Mesendoderm (in vitro differentiated cells): ENCODE results near the gene CPO.

Experiments
- DNase-seq: peaks from one replicate; pipeline ENCODE4 v3.0.0; 2013
- H2AK5ac ChIP-seq: 2 replicates; pipeline ENCODE4 v1.6.1; 2013; ENCODE audit warnings: low read length, inconsistent platforms
- H2BK120ac ChIP-seq: 2 replicates; pipeline ENCODE4 v1.6.1; 2013; ENCODE audit warnings: low read depth, mild to moderate bottlenecking, low read length, moderate library complexity, mixed read lengths
- H2BK15ac ChIP-seq: replicated peaks from 2 replicates; pipeline ENCODE4 v1.6.1; 2013; ENCODE audit warnings: low read depth, mild to moderate bottlenecking, moderate library complexity
- H2BK5ac ChIP-seq: 2 replicates; pipeline ENCODE4 v1.6.1; 2013; ENCODE audit warnings: low read length, inconsistent platforms
- H3K18ac ChIP-seq: 2 replicates; pipeline ENCODE4 v1.6.1; 2013; ENCODE audit warnings: mild to moderate bottlenecking, low read length, mixed read lengths
- H3K23ac ChIP-seq: one replicate; pipeline ENCODE4 v1.6.1; 2013; ENCODE audit warnings: low read length
- H3K27ac ChIP-seq: 2 replicates; pipeline ENCODE4 v1.5.1; 2013; ENCODE audit warnings: low read depth, mild to moderate bottlenecking, inconsistent platforms, low read length, moderate library complexity
- H3K27me3 ChIP-seq: 2 replicates; pipeline ENCODE4 v1.6.1; 2013; ENCODE audit warnings: low read length, control low read depth, mild to moderate bottlenecking, inconsistent platforms; ENCODE audit not compliant: insufficient read depth, poor library complexity
- H3K36me3 ChIP-seq: 2 replicates; pipeline ENCODE4 v1.6.1; 2013; ENCODE audit warnings: low read length, inconsistent platforms; ENCODE audit not compliant: control insufficient read depth, insufficient read depth
- H3K4ac ChIP-seq: one replicate; pipeline ENCODE4 v1.6.1; 2013; ENCODE audit warnings: low read depth, mild to moderate bottlenecking, low read length, moderate library complexity
- H3K4me1 ChIP-seq: 2 replicates; pipeline ENCODE4 v1.6.1; 2013; ENCODE audit warnings: low read depth, low read length, inconsistent platforms; ENCODE audit not compliant: control insufficient read depth
- H3K4me2 ChIP-seq: 2 replicates; pipeline ENCODE4 v1.6.1; 2013; ENCODE audit warnings: low read length
- H3K4me3 ChIP-seq: 2 replicates; pipeline ENCODE4 v1.5.1; 2013; ENCODE audit warnings: mild to moderate bottlenecking, low read length
- H3K56ac ChIP-seq: one replicate; pipeline ENCODE4 v1.6.1; 2013; ENCODE audit warnings: low read length
- H3K79me1 ChIP-seq: 2 replicates; pipeline ENCODE4 v1.6.1; 2013; ENCODE audit warnings: low read length, inconsistent platforms
- H3K79me2 ChIP-seq: 2 replicates; pipeline ENCODE4 v1.6.1; 2013; ENCODE audit warnings: mild to moderate bottlenecking, low read length; ENCODE audit not compliant: control insufficient read depth, insufficient read depth
- H3K9ac ChIP-seq: 2 replicates; pipeline ENCODE4 v1.6.1; 2013; ENCODE audit warnings: low read length, inconsistent platforms
- H4K5ac ChIP-seq: one replicate; pipeline ENCODE4 v1.6.1; 2013; ENCODE audit warnings: low read length
- H4K8ac ChIP-seq: one replicate; pipeline ENCODE4 v1.6.1; 2013; ENCODE audit warnings: low read depth, mild to moderate bottlenecking, control low read depth, low read length, moderate library complexity
- WGBS: extraction: QIAGEN DNeasy Blood & Tissue Kit; methylation state at CpG from one replicate; pipeline ENCODE4 v1.1.7; 2013; ENCODE audit warnings: low lambda C conversion rate, missing lambda C conversion rate; ENCODE audit not compliant: insufficient coverage; ENCODE audit errors: extremely low coverage; 5-methylcytosine and 5-hydroxymethylcytosine counted together

CPO gene

GRCh38 chr2:206989311-206989710 is 50.0 kb downstream of the CPO start:
- no peak overlapping the region for H3K4me3 ChIP-seq
- no peaks in the 10 kb centered on the region for H3K79me2 ChIP-seq
- no peaks in the 10 kb centered on the region for H3K4me1 ChIP-seq
- no CpG with 5 or more reads among the region's 6 CpGs for WGBS
- peak overlapping the region; percentile 78 for H3K56ac ChIP-seq
- peak overlapping the region; percentile 12 for H3K18ac ChIP-seq
- no peak overlapping the region for H2BK15ac ChIP-seq
- peak overlapping the region; percentile 6 for H3K4ac ChIP-seq
- H3K4me2 ChIP-seq: no peak overlapping the region
- H2BK120ac ChIP-seq: no peak overlapping the region
- H4K5ac ChIP-seq: no peak overlapping the region
- H3K9ac ChIP-seq: no peak overlapping the region
- H3K23ac ChIP-seq: no peak overlapping the region
- no peaks in the 10 kb centered on the region for H3K36me3 ChIP-seq
- H2AK5ac ChIP-seq: no peak overlapping the region
- H3K79me1 ChIP-seq: no peaks in the 10 kb centered on the region
- no peak overlapping the region for H2BK5ac ChIP-seq
- no peak overlapping the region for H3K27ac ChIP-seq
- H4K8ac ChIP-seq: no peak overlapping the region
- H3K27me3 ChIP-seq: no peaks in the 10 kb centered on the region
- peak; percentile 75 for DNase-seq

- H3K23ac ChIP-seq: no peak overlapping the region
- H2BK15ac ChIP-seq: peak overlapping the region; percentile 60
- peak overlapping the region; percentile 52 for H3K56ac ChIP-seq
- DNase-seq: no peak
- H3K79me1 ChIP-seq: no peaks in the 10 kb centered on the region
- H2AK5ac ChIP-seq: no peak overlapping the region
- H2BK120ac ChIP-seq: no peak overlapping the region
- H3K18ac ChIP-seq: no peak overlapping the region
- no peak overlapping the region for H4K8ac ChIP-seq
- no peaks in the 10 kb centered on the region for H3K36me3 ChIP-seq
- H3K27ac ChIP-seq: no peak overlapping the region
- WGBS: no CpG with 5 or more reads among the region's 4 CpGs
- no peak overlapping the region for H3K4ac ChIP-seq
- no peak overlapping the region for H4K5ac ChIP-seq
- H2BK5ac ChIP-seq: no peak overlapping the region
- H3K9ac ChIP-seq: no peak overlapping the region
- H3K79me2 ChIP-seq: no peaks in the 10 kb centered on the region
- no peaks in the 10 kb centered on the region for H3K27me3 ChIP-seq
- H3K4me2 ChIP-seq: no peak overlapping the region
- no peak overlapping the region for H3K4me3 ChIP-seq
- H3K4me1 ChIP-seq: no peaks in the 10 kb centered on the region
These were observed 51.0 kb downstream of the CPO start for GRCh38 chr2:206990360-206990759.

DNA sequence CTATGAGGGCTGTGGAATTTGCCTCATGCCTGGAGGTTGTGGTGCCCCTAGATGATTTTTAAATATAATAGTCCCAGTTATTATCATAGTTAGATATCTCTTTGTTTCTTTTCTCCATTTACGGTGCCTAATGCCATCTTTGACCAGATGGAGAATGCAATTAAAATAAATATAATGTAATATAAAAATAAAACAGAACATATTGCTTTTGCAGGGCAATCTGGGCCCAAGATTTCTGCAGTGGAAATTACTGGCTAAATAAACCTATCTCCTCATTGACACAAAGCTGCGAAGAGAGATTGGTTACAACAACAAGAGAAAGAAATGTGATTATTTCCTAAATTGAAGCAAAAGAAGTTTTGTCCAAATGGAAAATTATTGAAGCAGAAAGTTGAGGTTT is 51.8 kb downstream of the CPO start:
- H2BK5ac ChIP-seq: no peak overlapping the region
- no peak for DNase-seq
- H4K8ac ChIP-seq: no peak overlapping the region
- H3K36me3 ChIP-seq: no peaks in the 10 kb centered on the region
- H3K4me1 ChIP-seq: no peaks in the 10 kb centered on the region
- H4K5ac ChIP-seq: no peak overlapping the region
- no peak overlapping the region for H2BK15ac ChIP-seq
- H3K4me3 ChIP-seq: no peak overlapping the region
- peak overlapping the region; percentile 52 for H3K56ac ChIP-seq
- no CpG with 5 or more reads among the region's 2 CpGs for WGBS
- H3K4me2 ChIP-seq: no peak overlapping the region
- H3K79me1 ChIP-seq: no peaks in the 10 kb centered on the region
- H2AK5ac ChIP-seq: no peak overlapping the region
- no peak overlapping the region for H3K9ac ChIP-seq
- H3K27me3 ChIP-seq: no peaks in the 10 kb centered on the region
- H2BK120ac ChIP-seq: no peak overlapping the region
- no peaks in the 10 kb centered on the region for H3K79me2 ChIP-seq
- peak overlapping the region; percentile 70 for H3K18ac ChIP-seq
- no peak overlapping the region for H3K23ac ChIP-seq
- no peak overlapping the region for H3K27ac ChIP-seq
- H3K4ac ChIP-seq: no peak overlapping the region

DNA sequence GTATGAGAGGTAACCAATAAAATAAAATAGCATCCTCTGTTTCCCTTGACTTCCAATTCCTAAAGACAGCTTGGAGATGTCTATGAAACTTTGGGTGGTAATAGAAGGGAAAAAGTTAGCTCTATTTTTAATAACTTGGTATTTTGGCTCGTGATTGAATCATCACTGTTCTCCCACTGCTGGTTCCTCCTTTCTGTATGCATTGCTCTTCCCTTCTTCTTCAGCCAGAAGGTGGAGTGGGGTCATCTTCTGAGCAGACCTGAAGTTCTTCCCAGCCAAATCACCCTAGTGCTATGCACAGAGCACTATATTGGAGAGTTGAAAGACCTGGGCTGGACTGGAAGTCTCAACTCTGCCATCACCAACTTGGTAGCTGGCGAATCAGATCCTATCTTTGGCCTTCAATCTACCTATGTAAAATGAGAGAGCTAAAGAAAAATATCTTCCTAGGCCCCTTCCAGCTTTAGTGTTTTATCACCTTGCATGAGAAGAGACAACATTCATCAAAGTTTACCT is 54.1 kb downstream of the CPO start:
- H3K9ac ChIP-seq: no peak overlapping the region
- no peak overlapping the region for H3K56ac ChIP-seq
- no peak for DNase-seq
- no peaks in the 10 kb centered on the region for H3K27me3 ChIP-seq
- no peak overlapping the region for H2BK15ac ChIP-seq
- no peaks in the 10 kb centered on the region for H3K79me2 ChIP-seq
- H3K36me3 ChIP-seq: no peaks in the 10 kb centered on the region
- no peak overlapping the region for H2BK5ac ChIP-seq
- H3K4me1 ChIP-seq: no peaks in the 10 kb centered on the region
- H3K4me2 ChIP-seq: no peak overlapping the region
- no peak overlapping the region for H2AK5ac ChIP-seq
- no peak overlapping the region for H4K8ac ChIP-seq
- H3K27ac ChIP-seq: no peak overlapping the region
- no peaks in the 10 kb centered on the region for H3K79me1 ChIP-seq
- no peak overlapping the region for H3K18ac ChIP-seq
- no peak overlapping the region for H3K23ac ChIP-seq
- no peak overlapping the region for H3K4ac ChIP-seq
- H3K4me3 ChIP-seq: no peak overlapping the region
- H4K5ac ChIP-seq: no peak overlapping the region
- no peak overlapping the region for H2BK120ac ChIP-seq
- no CpG with 5 or more reads among the region's 2 CpGs for WGBS

DNA sequence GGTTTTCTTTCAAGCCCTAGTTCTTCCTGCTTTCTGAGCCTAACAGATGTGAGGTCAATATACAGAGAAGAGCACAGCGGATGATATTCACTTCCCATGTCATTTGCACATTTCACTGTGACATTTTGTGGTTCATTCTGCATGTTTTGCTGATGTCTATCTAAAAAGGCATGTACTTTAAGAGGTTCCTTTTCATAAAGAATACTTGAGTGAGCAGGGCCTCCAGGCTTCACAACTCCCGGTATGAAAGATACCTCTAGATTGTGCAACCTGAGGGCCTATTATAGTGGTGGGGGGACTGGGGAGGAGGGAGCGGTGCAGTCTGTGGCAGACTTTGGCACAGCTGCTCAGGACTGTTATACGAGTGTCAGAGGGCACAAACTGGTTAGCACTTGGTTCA is 54.6 kb downstream of the CPO start:
- no peak for DNase-seq
- no CpG with 5 or more reads among the region's 4 CpGs for WGBS
- Histone ChIP-seq H3K4me2 (no peak overlapping the region), H3K4me3 (no peak overlapping the region), H2BK120ac (no peak overlapping the region), H3K79me1 (no peaks in the 10 kb centered on the region), H3K4ac (no peak overlapping the region), H3K27ac (no peak overlapping the region), H3K79me2 (no peaks in the 10 kb centered on the region), H3K23ac (no peak overlapping the region), H3K36me3 (no peaks in the 10 kb centered on the region), H4K8ac (no peak overlapping the region), H4K5ac (no peak overlapping the region), H3K18ac (peak overlapping the region; percentile 53), H2AK5ac (no peak overlapping the region), H3K56ac (no peak overlapping the region), H3K9ac (no peak overlapping the region), H2BK15ac (no peak overlapping the region), H2BK5ac (no peak overlapping the region), H3K27me3 (no peaks in the 10 kb centered on the region), H3K4me1 (no peaks in the 10 kb centered on the region)

DNA sequence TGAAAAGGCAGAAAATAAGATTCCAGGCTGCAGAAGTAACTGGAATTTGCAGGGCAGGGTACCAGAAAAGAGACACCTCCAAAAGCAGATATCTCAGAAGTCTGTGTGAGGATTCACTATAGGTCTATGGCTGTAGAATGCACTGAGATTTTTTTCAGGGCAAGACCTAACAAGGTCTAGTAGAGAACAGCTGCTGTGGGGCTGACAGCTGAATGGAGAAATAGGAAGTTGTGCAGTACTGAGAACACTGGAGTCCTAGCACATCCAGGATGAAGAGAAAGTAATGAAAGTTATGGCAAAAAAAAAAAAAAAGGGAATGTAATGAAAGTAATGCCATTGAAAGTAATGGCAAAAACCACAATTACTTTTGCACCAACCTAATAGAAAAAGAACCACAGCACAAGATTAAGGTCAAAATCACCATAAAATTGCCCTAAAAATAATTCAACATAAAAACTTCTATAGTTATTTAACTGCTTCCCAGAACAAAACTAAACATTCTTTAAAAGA is 57.3 kb downstream of the CPO start:
- H2BK120ac ChIP-seq: no peak overlapping the region
- H3K27ac ChIP-seq: no peak overlapping the region
- no peak overlapping the region for H4K8ac ChIP-seq
- DNase-seq: no peak
- no peak overlapping the region for H2BK5ac ChIP-seq
- H3K9ac ChIP-seq: no peak overlapping the region
- H3K56ac ChIP-seq: no peak overlapping the region
- H3K4me1 ChIP-seq: no peaks in the 10 kb centered on the region
- no peaks in the 10 kb centered on the region for H3K27me3 ChIP-seq
- H3K4me3 ChIP-seq: no peak overlapping the region
- H3K4me2 ChIP-seq: no peak overlapping the region
- H2BK15ac ChIP-seq: no peak overlapping the region
- H2AK5ac ChIP-seq: no peak overlapping the region
- no peaks in the 10 kb centered on the region for H3K79me1 ChIP-seq
- no peak overlapping the region for H3K18ac ChIP-seq
- no peaks in the 10 kb centered on the region for H3K79me2 ChIP-seq
- H3K4ac ChIP-seq: peak overlapping the region; percentile 36
- no peak overlapping the region for H3K23ac ChIP-seq
- no peaks in the 10 kb centered on the region for H3K36me3 ChIP-seq
- H4K5ac ChIP-seq: no peak overlapping the region
